HAP-1 (cell line): Measurements from ENCODE around the gene SORBS2.
"Not testable (repeated sequence)": the region's sequence is repeated elsewhere in the genome, so short reads cannot be mapped to it uniquely, and the experiment has no call there.

Experiments used
- DNase-seq, 2 experiments: peaks; one replicate each; pipeline ENCODE4 v3.0.0-alpha.2; 2016 to 2020; ENCODE audit warnings: low spot score in 2 of 2
- H3K27me3 ChIP-seq: fragments of 250-450 bp; sonication (Bioruptor Pico); 2 replicates; pipeline ENCODE4 v1.5.1; 2020; ENCODE audit warnings: low read depth, mild to moderate bottlenecking, moderate library complexity
- H3K36me3 ChIP-seq: fragments of 250-450 bp; sonication (Bioruptor Pico); replicated peaks from 2 replicates; pipeline ENCODE4 v1.5.1; 2020; ENCODE audit warnings: mild to moderate bottlenecking
- H3K4me1 ChIP-seq: fragments of 250-450 bp; sonication (Bioruptor Pico); 2 replicates; pipeline ENCODE4 v1.5.1; 2020; ENCODE audit warnings: mild to moderate bottlenecking
- H3K4me3 ChIP-seq: fragments of 250-450 bp; sonication (Bioruptor Pico); 2 replicates; pipeline ENCODE4 v1.5.1; 2020; ENCODE audit warnings: mild to moderate bottlenecking, moderate library complexity
- H3K9me3 ChIP-seq: fragments of 250-450 bp; sonication (Bioruptor Pico); 2 replicates; pipeline ENCODE4 v1.5.1; 2020; ENCODE audit warnings: mild to moderate bottlenecking, moderate library complexity
- in situ Hi-C: fragments of 300-500 bp; cut with MboI; formaldehyde crosslinking; loops from 3 replicates; pipeline ENCODE4 v1.14.3; 2020; ENCODE audit warnings: low sequenced_read_pairs, inconsistent platforms, mixed read lengths

Gene SORBS2

GRCh38 chr4:185711726-185712125, 100.3 kb downstream of the SORBS2 start:
- Histone ChIP-seq H3K9me3 (no peaks in the 10 kb centered on the region; the same call in 1 of the 2 replicates), H3K27me3 (peaks cover 2% of the 10 kb centered on the region; the same call in 1 of the 2 replicates), H3K4me1 (no peaks in the 10 kb centered on the region), H3K36me3 (no peaks in the 10 kb centered on the region), H3K4me3 (no peak overlapping the region)
- DNase-seq, result no peak
- in situ Hi-C loops, result no loop called here

GRCh38 chr4:185710487-185710995, 101.5 kb downstream of the SORBS2 start:
- Histone ChIP-seq H3K36me3 (no peaks in the 10 kb centered on the region), H3K9me3 (no peaks in the 10 kb centered on the region; the same call in 1 of the 2 replicates), H3K4me1 (no peaks in the 10 kb centered on the region), H3K4me3 (no peak overlapping the region), H3K27me3 (no peaks in the 10 kb centered on the region)
- no peak for DNase-seq
- in situ Hi-C loops, result no loop called here

GRCh38 chr4:185709802-185710486, 102.0 kb downstream of the SORBS2 start:
- DNase-seq, result no peak
- Histone ChIP-seq H3K4me3 (no peak overlapping the region), H3K9me3 (no peaks in the 10 kb centered on the region; the same call in 1 of the 2 replicates), H3K27me3 (no peaks in the 10 kb centered on the region), H3K36me3 (no peaks in the 10 kb centered on the region), H3K4me1 (no peaks in the 10 kb centered on the region)
- in situ Hi-C loops, result no loop called here

GRCh38 chr4:185708348-185708747, 103.6 kb downstream of the SORBS2 start:
- no peaks in the 10 kb centered on the region for H3K36me3 ChIP-seq
- peaks cover 6% of the 10 kb centered on the region for H3K27me3 ChIP-seq
- no peak for DNase-seq
- in situ Hi-C loops, result no loop called here
- no peaks in the 10 kb centered on the region for H3K4me1 ChIP-seq
- H3K4me3 ChIP-seq, result no peak overlapping the region
- no peaks in the 10 kb centered on the region; the same call in 1 of the 2 replicates for H3K9me3 ChIP-seq

GRCh38 chr4:185707622-185708021, 104.4 kb downstream of the SORBS2 start:
- H3K36me3 ChIP-seq, H3K4me1 ChIP-seq, DNase-seq, H3K4me3 ChIP-seq, in situ Hi-C loops, H3K9me3 ChIP-seq: not testable (repeated sequence)
- H3K27me3 ChIP-seq, result peaks cover 13% of the 10 kb centered on the region

GRCh38 chr4:185702147-185702663, 109.8 kb downstream of the SORBS2 start:
- in situ Hi-C loops, result no loop called here
- peaks cover 36% of the 10 kb centered on the region for H3K27me3 ChIP-seq
- H3K36me3 ChIP-seq, result no peaks in the 10 kb centered on the region
- no peak for DNase-seq
- no peaks in the 10 kb centered on the region; the same call in 1 of the 2 replicates for H3K9me3 ChIP-seq
- no peak overlapping the region for H3K4me3 ChIP-seq
- H3K4me1 ChIP-seq, result no peaks in the 10 kb centered on the region

- Histone ChIP-seq H3K36me3 (no peaks in the 10 kb centered on the region), H3K9me3 (no peaks in the 10 kb centered on the region), H3K27me3 (peaks cover 43% of the 10 kb centered on the region), H3K4me3 (no peak overlapping the region), H3K4me1 (no peaks in the 10 kb centered on the region)
- DNase-seq, result no peak
- in situ Hi-C loops, result no loop called here
These were observed 111.4 kb downstream of the SORBS2 start for GRCh38 chr4:185700630-185701029.

GRCh38 chr4:185700048-185700447, 111.9 kb downstream of the SORBS2 start:
- no peaks in the 10 kb centered on the region for H3K36me3 ChIP-seq
- DNase-seq, result no peak
- in situ Hi-C loops, result no loop called here
- H3K4me1 ChIP-seq, result no peaks in the 10 kb centered on the region
- no peaks in the 10 kb centered on the region for H3K9me3 ChIP-seq
- H3K4me3 ChIP-seq, result no peak overlapping the region
- peaks cover 43% of the 10 kb centered on the region for H3K27me3 ChIP-seq

- no peaks in the 10 kb centered on the region for H3K9me3 ChIP-seq
- peaks cover 29% of the 10 kb centered on the region for H3K27me3 ChIP-seq
- H3K4me3 ChIP-seq, result no peak overlapping the region
- H3K4me1 ChIP-seq, result peaks cover 11% of the 10 kb centered on the region
- in situ Hi-C loops, result no loop called here
- H3K36me3 ChIP-seq, result no peaks in the 10 kb centered on the region
- no peak for DNase-seq
These were observed 114.5 kb downstream of the SORBS2 start for GRCh38 chr4:185697488-185697887.

GRCh38 chr4:185695743-185696142, 116.3 kb downstream of the SORBS2 start:
- in situ Hi-C loops, result no loop called here

GRCh38 chr4:185693548-185694215, 118.3 kb downstream of the SORBS2 start:
- in situ Hi-C loops, result no loop called here
- no peaks in the 10 kb centered on the region for H3K9me3 ChIP-seq

More at GRCh38 chr4:185695743-185696142, 116.3 kb downstream of the SORBS2 start:
- no peak for DNase-seq
- H3K27me3 ChIP-seq, result peaks cover 21% of the 10 kb centered on the region
- no peak overlapping the region for H3K4me3 ChIP-seq
- H3K4me1 ChIP-seq, result peaks cover 11% of the 10 kb centered on the region
- no peaks in the 10 kb centered on the region for H3K36me3 ChIP-seq
- H3K9me3 ChIP-seq, result no peaks in the 10 kb centered on the region

GRCh38 chr4:185689407-185689806, 122.6 kb downstream of the SORBS2 start:
- Histone ChIP-seq H3K36me3 (no peaks in the 10 kb centered on the region), H3K4me3 (no peak overlapping the region), H3K27me3 (peaks cover 26% of the 10 kb centered on the region), H3K9me3 (no peaks in the 10 kb centered on the region), H3K4me1 (peaks cover 10% of the 10 kb centered on the region)
- in situ Hi-C loops, result no loop called here
- DNase-seq, result no peak

More at GRCh38 chr4:185693548-185694215, 118.3 kb downstream of the SORBS2 start:
- H3K4me1 ChIP-seq, result peaks cover 11% of the 10 kb centered on the region
- H3K4me3 ChIP-seq, result no peak overlapping the region
- no peaks in the 10 kb centered on the region for H3K36me3 ChIP-seq
- DNase-seq, result peak; percentile 24 to 97
- H3K27me3 ChIP-seq, result peaks cover 25% of the 10 kb centered on the region

- no peaks in the 10 kb centered on the region for H3K9me3 ChIP-seq
- H3K36me3 ChIP-seq, result no peaks in the 10 kb centered on the region
- no peak overlapping the region for H3K4me3 ChIP-seq
- H3K27me3 ChIP-seq, result peaks cover 29% of the 10 kb centered on the region
- no peaks in the 10 kb centered on the region for H3K4me1 ChIP-seq
- no peak for DNase-seq
- in situ Hi-C loops, result no loop called here
These were observed 126.2 kb downstream of the SORBS2 start for GRCh38 chr4:185685804-185686203.

GRCh38 chr4:185683896-185684295, 128.1 kb downstream of the SORBS2 start:
- no peak for DNase-seq
- Histone ChIP-seq H3K36me3 (no peaks in the 10 kb centered on the region), H3K9me3 (no peaks in the 10 kb centered on the region), H3K4me1 (no peaks in the 10 kb centered on the region), H3K27me3 (peaks cover 25% of the 10 kb centered on the region), H3K4me3 (no peak overlapping the region)
- in situ Hi-C loops, result no loop called here
